ENCODE measurements around the gene TACC2. TPM values are rescaled to one million over a fixed set of nuclear protein-coding genes. Genes with fewer than 3 reads are reported as not detected.

The TACC2 gene
- total and polyA plus RNA-seq, 2 donors (not counting 3 experiments of a cell fraction or from before 2014, with no cell fraction given): 14.4 to 46.2 TPM

- H3K9me1 ChIP-seq (replicated peaks; ENCODE audit: control insufficient read depth, extremely low read depth, insufficient read depth, low read length): no peaks in the 10 kb centered on the region
- H3K4me1 ChIP-seq (ENCODE audit: control insufficient read depth, extremely low read depth, insufficient read depth, low read length): peaks cover 8% of the 10 kb centered on the region
- no peaks in the 10 kb centered on the region for H4K20me1 ChIP-seq (replicated peaks; ENCODE audit: control insufficient read depth, extremely low read depth, insufficient read depth, low read length)
- no peak overlapping the region for H3K9ac ChIP-seq (replicated peaks; ENCODE audit: extremely low read depth, insufficient read depth, low read length)
- H2AFZ ChIP-seq (ENCODE audit: low read depth, low read length): no peak overlapping the region
- H3K27ac ChIP-seq (ENCODE audit: insufficient read depth, low read depth, low read length): no peak overlapping the region
- H3K4me2 ChIP-seq (ENCODE audit: insufficient read depth, low read length): no peak overlapping the region
- ChIA-PET CTCF (no interaction called here), POLR2A (no interaction called here)
- TF ChIP-seq FOS (IDR thresholded peaks at IDR 0.05; ENCODE audit: borderline replicate concordance, insufficient read depth, low read length) (no peak), GATA2 (IDR thresholded peaks at IDR 0.05; ENCODE audit: insufficient read depth, insufficient read length, low read depth, low read length) (no peak), POLR2AphosphoS5 (IDR thresholded peaks at IDR 0.05; ENCODE audit: insufficient read depth, low read depth, low read length) (no peak), CTCF (IDR thresholded peaks at IDR 0.05; ENCODE audit: extremely low read depth in 1 of 2, insufficient read depth in 1 of 2, low read depth in 1 of 2, low read length in 2 of 2) (no peak), POLR2A (IDR thresholded peaks at IDR 0.05; ENCODE audit: low read depth, low read length) (no peak), MYC (IDR thresholded peaks at IDR 0.05; ENCODE audit: low read depth, low read length) (no peak), MAX (IDR thresholded peaks at IDR 0.05; ENCODE audit: insufficient read depth, insufficient read length) (no peak), EZH2 (IDR thresholded peaks at IDR 0.05; ENCODE audit: borderline replicate concordance, low read depth, low read length, severe bottlenecking) (no peak), JUN (IDR thresholded peaks at IDR 0.05; ENCODE audit: borderline replicate concordance, insufficient read depth, insufficient read length, low read depth) (no peak)
- no peaks in the 10 kb centered on the region for H3K36me3 ChIP-seq (ENCODE audit: control insufficient read depth in 2 of 2, extremely low read depth in 1 of 2, insufficient read depth in 2 of 2, low read length in 2 of 2)
- no peaks in the 10 kb centered on the region for H3K9me3 ChIP-seq (replicated peaks; ENCODE audit: control insufficient read depth, insufficient read depth, low read length)
- DNase-seq (ENCODE audit: low read depth, low spot score): no peak
- FAIRE-seq: no peak
- peaks cover 8% of the 10 kb centered on the region for H3K79me2 ChIP-seq (ENCODE audit: control insufficient read depth, insufficient read depth, low read length)
- H3K27me3 ChIP-seq (ENCODE audit: control insufficient read depth in 2 of 2, insufficient read depth in 2 of 2, low read length in 2 of 2): peaks cover 0 to 3% of the 10 kb centered on the region in 2 experiments
- no peak overlapping the region for H3K4me3 ChIP-seq (replicated peaks in 1 of 3; ENCODE audit: insufficient read depth in 1 of 3, low read depth in 1 of 3, low read length in 3 of 3)
- dilution Hi-C loops (cut with MboI; ENCODE audit: extremely low pct_ligation_motif_present, low sequenced_read_pairs) (no loop called here), intact Hi-C loops (cut with micrococcal nuclease) (no loop called here)
- BruUV-seq (replicated peaks): no TSS peak
These were observed 10.5 kb upstream of the TACC2 start for GRCh38 chr10:121978511-121978910.
